ENCODE results near the gene CEMIP2.

DNA sequence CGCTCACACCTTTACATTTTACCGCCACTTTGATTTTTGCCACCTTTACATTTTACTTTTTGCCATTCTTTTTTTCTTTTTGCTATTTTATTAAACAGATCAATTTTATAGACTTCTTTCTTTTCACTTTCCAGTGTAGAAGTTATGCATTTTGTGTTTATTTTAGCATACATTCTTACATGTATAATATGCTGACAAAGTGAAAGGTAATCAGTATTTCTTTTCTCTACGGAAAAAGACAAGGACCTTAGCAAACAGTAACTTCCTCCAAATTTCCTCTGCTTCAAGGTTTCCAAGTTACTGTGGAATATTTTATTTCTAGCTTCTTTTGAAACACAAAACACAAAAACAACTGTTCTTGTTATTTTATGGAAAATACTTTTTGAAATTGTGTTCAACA, 97.0 kb downstream of the CEMIP2 start:
- TF ChIP-seq, protein P1, sequence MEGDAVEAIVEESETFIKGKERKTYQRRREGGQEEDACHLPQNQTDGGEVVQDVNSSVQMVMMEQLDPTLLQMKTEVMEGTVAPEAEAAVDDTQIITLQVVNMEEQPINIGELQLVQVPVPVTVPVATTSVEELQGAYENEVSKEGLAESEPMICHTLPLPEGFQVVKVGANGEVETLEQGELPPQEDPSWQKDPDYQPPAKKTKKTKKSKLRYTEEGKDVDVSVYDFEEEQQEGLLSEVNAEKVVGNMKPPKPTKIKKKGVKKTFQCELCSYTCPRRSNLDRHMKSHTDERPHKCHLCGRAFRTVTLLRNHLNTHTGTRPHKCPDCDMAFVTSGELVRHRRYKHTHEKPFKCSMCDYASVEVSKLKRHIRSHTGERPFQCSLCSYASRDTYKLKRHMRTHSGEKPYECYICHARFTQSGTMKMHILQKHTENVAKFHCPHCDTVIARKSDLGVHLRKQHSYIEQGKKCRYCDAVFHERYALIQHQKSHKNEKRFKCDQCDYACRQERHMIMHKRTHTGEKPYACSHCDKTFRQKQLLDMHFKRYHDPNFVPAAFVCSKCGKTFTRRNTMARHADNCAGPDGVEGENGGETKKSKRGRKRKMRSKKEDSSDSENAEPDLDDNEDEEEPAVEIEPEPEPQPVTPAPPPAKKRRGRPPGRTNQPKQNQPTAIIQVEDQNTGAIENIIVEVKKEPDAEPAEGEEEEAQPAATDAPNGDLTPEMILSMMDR (IDR thresholded peaks at IDR 0.05; ENCODE audit: insufficient read depth, low read depth, low read length) = no peak
- no peak for TF ChIP-seq EZH2 (IDR thresholded peaks at IDR 0.05; ENCODE audit: insufficient read depth, low read length)

All from astrocyte (in vitro differentiated cells and primary cell).